HG03558 (cell line): ENCODE results near the gene MIEF2.
A peak's percentile ranks its signal among the peaks of the same experiment; 100 is the strongest.
"Not testable (repeated sequence)": the region's sequence is repeated elsewhere in the genome, so short reads cannot be mapped to it uniquely, and the experiment has no call there.

Experiments used
- ATAC-seq: cut with Tn5 transposase; IDR thresholded peaks from one replicate; pipeline ENCODE4 v1.9.1; 2021; ENCODE audit warnings: moderate number of reproducible peaks; ENCODE audit not compliant: unreplicated experiment; ENCODE audit errors: extremely low read depth

MIEF2 gene, protein sequence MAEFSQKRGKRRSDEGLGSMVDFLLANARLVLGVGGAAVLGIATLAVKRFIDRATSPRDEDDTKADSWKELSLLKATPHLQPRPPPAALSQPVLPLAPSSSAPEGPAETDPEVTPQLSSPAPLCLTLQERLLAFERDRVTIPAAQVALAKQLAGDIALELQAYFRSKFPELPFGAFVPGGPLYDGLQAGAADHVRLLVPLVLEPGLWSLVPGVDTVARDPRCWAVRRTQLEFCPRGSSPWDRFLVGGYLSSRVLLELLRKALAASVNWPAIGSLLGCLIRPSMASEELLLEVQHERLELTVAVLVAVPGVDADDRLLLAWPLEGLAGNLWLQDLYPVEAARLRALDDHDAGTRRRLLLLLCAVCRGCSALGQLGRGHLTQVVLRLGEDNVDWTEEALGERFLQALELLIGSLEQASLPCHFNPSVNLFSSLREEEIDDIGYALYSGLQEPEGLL

DNA sequence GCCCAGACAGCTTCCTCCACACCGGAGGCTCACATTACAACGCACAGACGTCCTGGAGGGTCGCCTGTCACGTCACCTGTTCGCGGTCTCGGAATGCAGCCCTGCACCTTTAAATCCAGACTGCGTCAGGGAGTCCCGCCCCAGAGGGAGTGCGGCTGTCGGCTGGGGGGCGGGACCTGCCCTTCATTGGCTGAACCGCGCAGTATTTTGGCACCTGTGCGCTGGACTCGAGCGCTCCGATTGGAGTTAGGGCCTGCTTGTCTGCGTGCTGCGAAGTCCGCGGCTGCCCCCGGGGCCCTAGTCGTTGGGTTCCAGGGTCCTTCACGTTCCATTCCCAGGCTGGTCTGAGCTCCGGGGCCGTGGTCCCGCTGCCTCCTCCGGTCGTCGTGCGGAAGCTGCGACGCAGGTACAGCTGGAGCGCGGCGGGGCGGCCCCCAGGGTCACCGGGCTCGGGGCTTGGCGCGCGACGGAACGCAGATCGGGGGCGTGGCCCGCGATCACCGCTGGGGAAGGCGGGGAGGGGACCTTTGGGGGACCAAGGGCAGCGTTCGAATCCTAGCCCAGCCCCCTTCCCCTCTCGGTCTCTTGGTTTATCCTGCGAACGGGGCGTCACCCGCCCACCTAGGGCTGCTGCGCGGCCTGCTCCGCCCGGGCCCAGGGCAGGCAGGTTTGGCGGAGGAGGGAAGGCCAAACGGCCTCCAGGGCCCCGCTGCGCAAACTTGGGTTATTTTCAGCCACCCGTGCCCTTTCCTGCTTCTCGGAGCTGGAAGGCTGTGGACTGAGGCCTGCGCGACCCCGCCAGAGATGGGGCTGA lies at the start of gene MIEF2:
Gene MIEF2 (plus strand): TSS at position 331 of the 814 bp plus-strand sequence. CDS start 2,059 bp downstream, outside the sequence.
- peak; percentile 53 for ATAC-seq

DNA sequence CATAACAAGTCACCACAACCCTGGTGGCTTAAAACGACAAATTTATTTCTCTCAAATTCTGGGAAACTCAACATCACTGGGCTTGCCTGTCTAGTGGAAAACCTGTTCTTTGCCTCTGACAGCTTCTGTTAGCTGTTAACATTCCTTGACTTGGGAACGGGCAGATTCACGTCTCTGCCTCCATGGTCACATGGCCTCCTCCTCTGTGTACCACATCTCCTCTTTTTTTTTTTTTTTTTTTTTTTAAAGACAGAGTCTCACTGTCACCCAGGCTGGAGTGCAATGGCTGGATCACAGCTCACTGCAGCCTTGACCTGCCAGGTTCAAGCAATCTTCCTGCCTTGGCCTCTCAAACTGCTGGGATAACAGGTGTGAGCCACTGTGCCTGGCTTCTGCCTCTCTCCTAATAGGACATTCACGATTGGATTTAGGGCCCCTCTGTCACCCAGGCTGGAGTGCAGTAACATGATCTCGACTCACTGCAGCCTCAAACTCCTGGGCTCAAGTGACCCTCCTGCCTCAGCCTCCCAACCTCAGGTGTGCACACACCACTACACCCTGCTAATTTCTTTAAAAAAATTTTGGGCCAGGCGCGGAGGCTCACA lies 46.7 kb upstream of the MIEF2 start:
- no peak for ATAC-seq

DNA sequence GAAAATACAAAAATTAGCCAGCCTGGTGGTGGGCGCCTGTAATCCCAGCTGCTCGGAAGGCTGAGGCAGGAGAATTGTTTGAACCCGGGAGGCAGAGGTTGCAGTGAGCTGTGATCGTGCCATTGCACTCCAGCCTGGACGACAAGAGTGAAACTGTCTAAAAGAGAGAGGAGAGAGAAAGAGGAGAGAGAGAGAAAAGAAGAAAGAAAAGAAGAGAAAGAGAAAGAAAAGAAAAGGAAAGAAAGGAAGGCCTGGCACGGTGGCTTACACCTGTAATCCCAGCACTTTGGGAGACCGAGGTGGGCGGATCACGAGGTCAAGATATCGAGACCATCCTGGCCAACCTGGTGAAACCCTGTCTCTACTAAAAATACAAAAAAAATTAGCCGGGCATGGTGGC lies 43.6 kb upstream of the MIEF2 start:
- ATAC-seq: not testable (repeated sequence)

DNA sequence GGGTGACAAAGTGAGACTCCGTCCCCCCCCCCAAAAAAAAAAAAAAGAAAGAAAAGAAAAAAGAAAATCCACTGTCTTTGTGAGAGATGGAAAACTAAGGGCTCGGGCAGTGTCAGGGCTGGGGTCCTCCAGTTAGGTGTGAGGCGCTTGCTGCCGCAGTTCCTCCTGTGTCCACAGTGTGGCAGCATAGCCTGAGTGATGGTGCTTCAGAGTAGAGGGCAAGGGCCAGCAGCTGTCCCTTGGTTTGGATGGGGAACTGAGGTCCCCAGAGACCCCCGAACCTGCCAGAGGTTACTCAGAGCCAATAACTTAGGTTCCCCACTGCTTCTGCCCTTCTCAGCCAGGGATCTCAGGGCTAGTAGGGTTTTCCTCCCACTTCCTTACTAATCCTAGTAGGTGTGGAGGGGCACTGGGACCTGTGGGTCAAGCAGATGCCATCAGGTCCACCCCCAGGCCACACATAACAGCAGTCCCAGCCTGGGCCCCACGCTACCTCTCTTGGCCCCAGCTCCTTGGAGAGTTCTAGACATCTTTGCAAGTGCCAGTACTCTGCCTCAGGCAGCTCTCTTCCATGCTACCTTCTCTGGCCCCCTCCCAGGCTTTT lies 42.9 kb upstream of the MIEF2 start:
- no peak for ATAC-seq

DNA sequence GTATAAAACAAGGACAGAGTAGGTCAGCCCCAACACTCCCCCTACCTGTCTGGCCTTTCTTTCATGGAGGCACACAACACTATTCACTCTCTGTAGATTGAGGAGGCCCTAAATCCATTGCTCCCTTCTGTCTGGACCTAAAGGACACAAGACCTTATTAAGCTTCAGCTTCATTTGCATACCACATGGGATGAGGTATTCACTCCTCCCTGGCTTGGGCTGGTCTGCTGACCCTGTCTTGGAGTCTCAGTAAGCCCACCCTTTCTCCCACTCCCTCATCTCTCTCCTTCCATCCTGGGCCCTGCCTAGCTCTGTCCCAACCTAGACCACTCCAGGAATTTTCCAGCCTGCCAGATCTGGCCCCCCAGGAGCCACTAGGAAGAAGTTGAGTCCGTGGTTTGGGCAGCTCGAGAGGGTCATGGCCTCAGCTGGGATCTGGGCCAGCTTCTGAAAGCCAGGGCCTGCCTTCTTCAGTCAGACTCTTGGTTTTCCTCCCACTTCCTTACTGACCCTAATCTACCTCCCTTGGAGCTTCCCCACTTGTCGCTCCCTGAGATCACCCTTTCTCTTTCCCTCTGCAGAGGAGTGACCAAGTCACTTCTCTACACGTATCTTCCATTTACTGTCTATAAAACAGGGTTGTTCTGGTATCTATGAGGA lies 41.6 kb upstream of the MIEF2 start:
- ATAC-seq: no peak

DNA sequence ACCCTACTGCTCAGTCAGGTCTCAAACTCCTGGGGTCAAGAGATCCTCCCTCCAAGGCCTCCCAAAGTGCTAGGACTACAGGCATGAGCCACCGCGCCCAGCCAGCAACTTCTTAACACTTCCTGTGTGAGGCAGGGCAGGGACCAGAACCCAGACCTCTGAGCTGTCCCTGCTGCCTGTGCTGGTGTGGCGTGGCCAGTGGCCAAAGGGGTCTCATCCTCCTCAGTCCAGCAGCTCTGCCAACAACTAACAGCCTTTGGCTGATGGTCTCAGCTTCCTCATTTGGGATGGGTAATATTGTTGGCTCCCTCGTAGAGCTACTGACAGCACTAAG lies 36.4 kb upstream of the MIEF2 start:
- no peak for ATAC-seq

DNA sequence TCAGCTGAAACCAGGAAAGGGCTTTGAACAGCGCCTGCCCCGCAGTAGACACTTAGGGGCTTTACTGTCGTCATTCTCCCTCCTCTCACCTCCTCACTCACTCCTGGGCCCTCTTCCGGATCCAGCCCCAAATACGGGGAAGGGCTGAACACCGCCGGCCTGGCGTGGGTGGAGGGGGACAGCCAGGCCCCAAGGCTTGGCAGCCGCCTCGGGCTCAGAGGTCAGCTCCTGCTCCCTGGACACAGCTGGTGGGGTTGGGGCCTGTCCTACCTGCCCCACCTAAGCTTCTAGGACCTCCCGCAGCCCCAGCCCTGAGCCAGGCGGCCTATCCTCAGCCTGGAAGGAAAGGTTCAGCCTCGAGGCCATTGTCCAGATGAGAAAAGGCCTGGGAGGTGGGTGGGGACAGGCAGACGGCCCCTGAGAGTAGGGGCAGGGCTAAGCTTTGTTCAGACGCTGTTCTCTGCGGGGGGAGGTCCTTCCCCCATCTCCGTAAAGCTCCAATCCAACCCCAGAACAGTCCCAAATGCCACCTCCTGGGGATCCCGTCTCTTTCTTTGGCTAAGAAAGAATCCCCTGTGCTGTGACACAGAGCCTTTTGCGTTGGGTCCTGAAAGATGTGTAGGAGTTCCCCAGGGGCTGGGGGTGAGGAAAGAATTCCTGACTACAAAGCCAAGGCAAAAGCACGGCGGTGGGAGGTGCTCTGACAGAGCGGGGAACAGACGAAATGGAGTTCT lies 35.9 kb upstream of the MIEF2 start:
- ATAC-seq: no peak

DNA sequence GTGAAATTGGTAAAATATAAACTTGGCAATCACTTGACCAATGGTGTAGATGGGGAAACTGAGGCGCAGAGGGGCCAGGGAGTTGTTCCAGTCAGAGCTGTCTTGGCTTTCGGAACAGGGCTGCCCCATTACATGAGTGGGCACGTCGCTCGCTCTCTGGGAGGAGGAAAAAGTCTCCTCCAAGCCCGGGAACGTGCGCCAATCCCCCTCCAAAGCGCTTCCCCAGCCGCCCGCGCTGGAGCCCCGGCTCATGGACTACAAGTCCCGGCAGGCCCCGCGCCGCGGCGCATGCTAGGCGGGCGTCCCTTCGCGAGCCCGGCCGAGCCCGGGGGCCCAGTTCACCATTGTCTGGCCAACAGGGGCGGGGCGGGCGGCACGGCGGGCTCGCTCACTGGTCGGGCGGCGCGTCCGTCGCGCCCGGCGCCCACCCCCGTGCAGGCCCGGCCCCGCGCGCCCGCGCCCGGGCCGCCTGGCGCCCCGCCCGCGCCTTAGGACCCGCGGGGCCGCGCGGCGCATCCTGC lies 35.3 kb upstream of the MIEF2 start, which contains the start of gene LLGL1:
Gene LLGL1 (plus strand): TSS at position 515 of the 521 bp plus-strand sequence. CDS start 48 bp downstream, outside the sequence.
- ATAC-seq: peak; percentile 79

DNA sequence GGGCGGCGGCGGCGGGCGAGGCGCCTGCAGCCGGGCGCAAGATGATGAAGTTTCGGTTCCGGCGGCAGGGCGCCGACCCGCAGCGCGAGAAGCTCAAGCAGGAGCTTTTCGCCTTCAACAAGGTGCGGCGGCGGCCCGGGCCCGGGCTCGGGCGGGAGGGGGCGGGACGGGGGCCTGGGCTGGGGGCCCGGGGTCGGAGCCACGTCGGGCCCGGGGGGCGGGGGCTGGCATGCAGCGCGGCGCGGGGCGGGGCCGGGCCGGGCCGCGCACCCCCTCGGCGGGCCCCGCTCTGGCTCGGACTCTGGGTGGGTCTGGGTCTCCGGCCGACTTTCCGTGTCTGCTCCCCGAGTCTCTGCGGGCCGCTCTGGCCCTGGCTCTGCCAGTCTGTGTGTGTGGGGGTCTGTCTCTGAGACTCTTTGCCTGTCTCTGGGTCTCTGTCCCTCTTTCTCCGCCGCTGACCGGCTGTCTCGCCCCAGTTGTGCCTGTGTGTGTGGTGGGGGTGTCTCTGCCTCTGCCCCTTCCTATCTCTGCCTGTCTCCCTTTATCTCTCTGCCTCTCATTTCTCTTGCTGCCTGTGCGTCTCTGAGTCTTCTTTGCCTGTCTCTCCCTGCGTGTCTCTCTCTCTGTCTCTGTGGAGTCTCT lies 34.7 kb upstream of the MIEF2 start:
- no peak for ATAC-seq

DNA sequence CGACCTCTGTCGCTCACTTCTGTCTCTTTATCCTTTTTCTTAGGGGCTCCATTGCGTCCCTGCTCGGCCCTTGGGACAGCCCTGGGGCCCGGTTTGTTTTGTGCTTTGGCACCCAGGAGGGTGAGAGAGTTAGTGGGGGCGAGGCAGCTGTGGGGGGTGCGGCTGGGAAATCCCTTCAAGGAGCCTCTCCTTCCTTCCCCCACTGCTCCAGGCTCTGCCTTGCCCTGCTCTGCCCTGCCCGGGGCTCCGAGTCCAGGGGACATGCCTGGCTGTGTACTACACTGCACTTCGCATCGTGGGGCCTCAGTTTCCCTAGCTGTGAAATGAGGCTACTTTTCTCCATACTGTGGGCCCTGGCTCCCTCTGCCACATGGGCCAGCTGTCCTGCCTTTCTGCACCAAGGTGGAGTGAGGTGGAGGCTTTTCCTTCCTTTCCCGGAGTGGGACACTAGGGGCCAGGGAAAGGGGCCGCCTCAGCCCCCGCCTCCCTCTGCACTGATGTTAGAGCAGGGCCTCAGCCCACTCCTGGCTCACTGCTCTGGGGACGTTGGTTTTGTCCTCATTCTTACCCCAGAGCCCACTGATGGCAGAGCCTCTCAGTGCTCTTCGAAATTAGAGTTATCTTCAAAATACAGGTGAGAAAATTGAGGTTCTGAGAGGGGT lies 34.0 kb upstream of the MIEF2 start:
- ATAC-seq: no peak

DNA sequence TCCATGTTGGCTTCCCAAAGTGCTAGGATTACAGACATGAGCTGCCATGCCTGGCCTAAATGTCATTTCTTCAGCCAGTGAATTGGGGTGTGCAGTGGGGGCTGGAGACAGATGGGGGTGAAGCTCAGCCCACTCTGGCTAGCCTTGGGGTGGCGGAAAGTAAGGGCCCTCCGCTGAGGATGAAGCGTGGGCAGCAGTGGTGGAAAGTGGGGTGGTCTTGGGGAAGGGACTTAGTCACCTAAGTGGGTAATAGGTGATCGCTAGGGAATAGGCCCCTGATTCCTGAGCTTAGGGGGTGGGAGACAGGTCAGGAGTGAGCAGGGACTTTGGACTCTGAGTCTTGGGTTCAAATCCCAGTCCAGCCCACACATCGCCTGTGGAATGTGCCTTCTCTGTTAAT lies 32.8 kb upstream of the MIEF2 start:
- no peak for ATAC-seq

DNA sequence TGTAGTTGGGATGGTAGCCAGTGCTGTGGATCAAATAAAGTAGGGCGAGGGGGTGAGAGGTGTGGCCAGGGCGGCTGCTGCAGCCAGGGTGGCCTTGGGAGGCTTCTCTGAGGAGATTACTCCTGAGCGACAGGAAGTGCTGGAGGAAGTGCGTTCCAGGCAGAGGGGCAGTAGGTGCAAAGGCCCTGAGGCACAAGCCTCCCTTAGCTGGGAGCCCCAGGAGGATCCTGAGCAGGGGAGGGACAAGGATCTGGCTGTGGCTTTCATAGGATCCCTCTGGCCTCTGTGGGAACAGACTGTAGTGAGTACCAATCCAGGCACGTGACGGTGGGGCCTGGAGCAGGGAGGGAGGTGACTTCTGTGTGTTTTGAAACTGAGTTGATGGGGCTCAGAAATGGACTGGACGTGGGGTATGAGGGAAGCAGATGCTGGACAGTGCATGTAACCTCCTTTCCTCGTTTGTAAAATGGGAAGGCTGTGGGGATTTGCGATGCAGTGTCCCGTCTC lies 32.2 kb upstream of the MIEF2 start:
- no peak for ATAC-seq

DNA sequence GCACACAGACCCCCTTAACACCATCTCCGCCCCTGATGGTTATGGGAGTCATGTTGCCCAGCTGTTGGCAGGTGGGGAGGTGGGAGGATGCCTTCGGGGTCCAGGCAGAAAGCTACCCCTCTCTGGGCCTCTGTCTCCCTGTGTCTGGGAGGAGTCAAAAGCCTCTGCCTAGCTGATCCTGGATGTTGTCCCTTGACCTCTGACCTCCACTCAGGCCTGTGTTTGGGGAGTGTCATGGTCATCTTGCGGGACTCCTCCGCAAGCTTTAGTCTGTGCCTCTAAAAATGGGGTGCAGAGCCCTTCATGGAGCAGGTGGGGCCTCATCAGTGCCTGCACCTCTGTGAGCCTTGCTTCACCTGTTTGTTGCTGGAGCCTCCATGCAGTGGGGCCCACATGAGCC lies 31.2 kb upstream of the MIEF2 start:
- no peak for ATAC-seq

DNA sequence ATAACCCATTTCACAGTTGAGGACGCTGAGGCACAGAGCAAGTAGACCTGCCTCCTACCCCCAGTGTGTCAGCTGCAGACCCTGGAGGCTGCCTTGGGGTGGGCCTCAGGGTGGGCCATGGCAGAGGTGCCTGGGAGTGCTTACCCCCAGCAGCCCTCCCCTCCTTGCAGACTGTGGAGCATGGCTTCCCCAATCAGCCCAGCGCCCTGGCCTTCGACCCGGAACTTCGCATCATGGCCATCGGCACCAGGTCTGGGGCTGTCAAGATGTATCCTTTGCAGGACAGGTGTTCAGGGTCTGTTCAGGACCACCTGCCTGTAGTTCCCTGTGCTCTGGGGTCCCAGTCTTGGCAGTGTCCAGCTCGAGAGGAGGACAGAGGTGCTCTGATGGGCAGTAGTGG lies 30.7 kb upstream of the MIEF2 start:
- no peak for ATAC-seq

DNA sequence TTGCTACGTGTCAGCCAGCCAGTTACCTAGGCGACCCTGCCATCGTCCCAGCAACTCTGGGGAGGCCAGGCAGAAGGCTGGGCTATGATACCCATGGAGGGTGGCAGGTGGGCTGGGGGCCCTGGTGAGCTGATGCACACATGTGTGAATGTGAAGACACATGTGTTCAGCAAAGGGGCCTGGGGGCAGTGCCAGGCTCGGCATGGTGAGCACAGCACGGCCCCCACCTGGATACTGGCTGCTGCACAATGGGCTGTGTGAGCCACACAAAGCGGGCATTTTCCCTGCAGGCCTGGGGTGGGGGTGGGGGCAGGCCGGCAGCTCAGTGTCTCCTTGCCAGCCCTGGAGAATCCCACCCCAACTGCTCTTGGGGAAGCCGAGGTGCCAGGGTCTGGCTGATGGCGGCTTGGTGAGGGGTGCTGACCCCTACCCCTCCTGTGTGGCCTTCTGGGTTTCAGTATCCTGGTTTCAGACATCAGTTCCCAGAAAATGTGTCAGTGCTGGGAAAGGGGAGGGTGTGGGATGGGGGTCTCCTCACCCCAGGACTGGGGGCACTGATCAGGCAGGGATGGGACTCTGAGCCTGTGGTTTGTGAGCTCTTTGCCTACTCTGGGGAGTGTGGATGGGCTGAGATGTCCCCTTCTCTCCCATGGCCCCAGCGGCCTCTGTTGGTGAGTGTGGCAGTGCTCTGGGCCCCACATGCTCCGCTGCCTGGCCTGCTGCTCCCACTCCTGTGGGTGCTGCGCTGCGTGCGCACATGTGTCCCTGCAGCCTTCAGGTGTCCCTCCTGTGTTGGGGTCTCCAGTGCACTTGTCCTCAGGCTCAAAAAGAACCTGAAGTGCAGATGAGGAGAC lies 29.9 kb upstream of the MIEF2 start:
- ATAC-seq: no peak

DNA sequence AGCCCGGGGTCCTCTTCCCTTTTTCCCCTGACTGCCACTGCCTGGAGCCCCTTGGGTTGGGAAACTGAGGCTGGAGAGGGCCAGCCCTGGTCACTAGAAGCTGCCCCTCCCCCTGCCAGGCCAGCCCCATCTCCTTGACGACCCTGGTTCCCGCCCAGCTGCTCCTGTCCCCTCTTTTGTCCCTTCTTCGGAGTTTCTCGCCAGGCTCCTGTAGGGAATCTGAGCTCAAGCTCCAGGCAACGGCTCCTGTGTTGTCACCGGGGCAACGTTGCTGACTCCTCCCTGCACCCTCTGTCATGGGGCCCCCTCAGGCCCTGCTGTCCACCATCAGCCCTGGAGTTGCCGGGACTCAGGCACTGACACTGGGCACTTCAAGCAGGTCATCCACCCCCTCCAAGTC lies 29.3 kb upstream of the MIEF2 start:
- ATAC-seq: no peak
